Activated CD8-positive, alpha-beta memory T cell treated with anti-CD3 and anti-CD28 coated beads for 1 hour (primary cell): ENCODE measurements around the gene CCDC110.
A peak's percentile ranks its signal among the peaks of the same experiment; 100 is the strongest.

ENCODE experiments used
- DNase-seq, 2 donors: peaks; one replicate each; pipeline ENCODE4 v3.0.0-alpha.2; 2020; ENCODE audit warnings: low read depth in 1 of 2; ENCODE audit errors: extremely low read depth in 1 of 2

The CCDC110 gene

GRCh38 chr4:185424905-185425646, 46.5 kb downstream of the CCDC110 start:
- no peak for DNase-seq

- no peak for DNase-seq
These were observed 50.0 kb downstream of the CCDC110 start for GRCh38 chr4:185421366-185422124.

DNA sequence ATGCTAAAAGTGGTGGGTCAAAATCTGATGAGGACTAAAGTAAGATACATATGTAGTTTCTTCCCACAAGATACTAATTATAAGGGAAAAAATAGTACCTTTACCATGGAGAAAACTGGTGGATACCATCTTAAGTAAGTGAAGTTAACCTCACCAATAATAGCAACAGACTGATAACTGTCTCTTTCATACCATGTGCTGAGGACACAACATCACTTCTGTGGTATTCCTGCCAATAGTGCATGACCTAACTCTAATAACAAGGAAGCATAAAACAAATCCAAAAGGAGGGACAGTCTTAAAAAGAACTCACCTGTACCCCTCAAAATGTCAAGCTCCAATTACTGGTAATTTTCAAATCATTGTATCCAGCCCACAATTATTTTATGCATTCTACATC, 54.6 kb downstream of the CCDC110 start:
- no peak for DNase-seq

- DNase-seq = no peak
These were observed 59.1 kb downstream of the CCDC110 start for GRCh38 chr4:185412412-185412811.

GRCh38 chr4:185411849-185412248, 59.7 kb downstream of the CCDC110 start:
- no peak for DNase-seq

DNA sequence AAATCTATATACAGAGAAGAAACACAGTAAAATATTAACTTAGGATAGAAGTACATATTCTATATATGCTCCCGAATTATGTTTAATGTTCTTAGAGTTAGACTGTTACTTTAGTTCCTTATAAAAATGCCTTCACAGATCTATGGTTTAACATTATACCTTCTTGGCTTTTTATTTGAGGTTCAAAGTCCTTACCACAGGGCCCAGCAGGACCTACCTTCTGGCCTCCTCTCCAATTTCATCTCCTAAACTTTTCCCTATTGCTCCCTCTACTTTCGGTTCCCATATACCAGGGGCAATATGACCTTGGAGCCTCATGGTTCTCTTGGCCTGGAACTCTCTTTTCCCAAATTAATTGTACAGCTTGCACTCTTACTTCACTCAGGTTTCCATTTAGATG, 63.1 kb downstream of the CCDC110 start:
- no peak for DNase-seq

DNA sequence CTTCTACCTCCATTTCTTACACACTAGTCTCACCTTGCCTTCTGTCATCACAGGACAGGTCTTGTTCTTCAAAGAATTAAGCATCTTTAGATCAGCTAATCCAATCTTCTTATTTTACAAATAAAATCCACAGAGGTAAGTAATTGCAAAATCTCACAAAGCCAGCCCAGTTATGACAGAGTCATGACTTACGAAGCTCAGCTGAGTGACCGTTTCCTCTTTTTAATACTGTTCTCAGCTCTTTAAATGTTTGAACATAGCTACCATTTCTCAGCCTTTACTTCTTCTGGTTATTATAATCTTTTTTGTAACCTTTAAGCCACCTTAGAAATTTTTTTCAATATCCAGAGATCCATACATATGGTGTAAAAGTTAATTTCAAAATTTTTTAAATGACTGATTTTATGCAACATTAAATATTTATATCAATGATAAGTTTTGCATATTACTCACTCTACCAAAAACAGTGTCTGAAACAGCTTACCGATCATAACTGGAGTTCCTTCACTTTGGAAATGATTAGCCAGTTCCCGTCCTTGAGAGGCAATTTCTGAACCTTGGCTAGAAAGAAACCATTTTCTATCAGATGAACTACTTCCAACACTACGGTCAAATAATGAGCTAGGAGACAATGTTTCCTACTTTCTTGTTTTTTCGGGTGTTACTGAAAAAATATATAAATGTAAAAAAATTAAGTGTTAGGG, 66.1 kb downstream of the CCDC110 start:
- DNase-seq = no peak

GRCh38 chr4:185404031-185404430, 67.5 kb downstream of the CCDC110 start:
- no peak for DNase-seq

GRCh38 chr4:185399466-185399865, 72.1 kb downstream of the CCDC110 start:
- DNase-seq = no peak

DNA sequence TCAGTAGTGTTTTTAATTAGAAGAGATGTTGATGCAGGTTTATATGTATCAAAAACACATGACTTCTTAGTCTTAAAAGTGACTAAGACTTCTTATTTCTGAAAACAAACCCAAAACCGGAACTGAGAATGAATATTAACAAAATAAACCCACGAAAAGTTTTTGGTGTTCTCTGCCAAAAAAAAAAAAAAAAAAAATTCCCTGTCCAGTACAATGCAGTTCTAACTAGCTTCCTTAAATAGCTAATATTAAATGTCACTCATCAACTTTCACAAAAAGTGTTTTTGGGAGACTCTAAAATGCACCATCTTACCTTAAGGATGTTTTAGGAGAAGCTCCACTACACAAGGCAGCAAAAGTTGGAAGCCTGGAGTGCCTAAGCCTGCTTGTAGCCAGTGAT, 72.9 kb downstream of the CCDC110 start:
- no peak for DNase-seq

DNA sequence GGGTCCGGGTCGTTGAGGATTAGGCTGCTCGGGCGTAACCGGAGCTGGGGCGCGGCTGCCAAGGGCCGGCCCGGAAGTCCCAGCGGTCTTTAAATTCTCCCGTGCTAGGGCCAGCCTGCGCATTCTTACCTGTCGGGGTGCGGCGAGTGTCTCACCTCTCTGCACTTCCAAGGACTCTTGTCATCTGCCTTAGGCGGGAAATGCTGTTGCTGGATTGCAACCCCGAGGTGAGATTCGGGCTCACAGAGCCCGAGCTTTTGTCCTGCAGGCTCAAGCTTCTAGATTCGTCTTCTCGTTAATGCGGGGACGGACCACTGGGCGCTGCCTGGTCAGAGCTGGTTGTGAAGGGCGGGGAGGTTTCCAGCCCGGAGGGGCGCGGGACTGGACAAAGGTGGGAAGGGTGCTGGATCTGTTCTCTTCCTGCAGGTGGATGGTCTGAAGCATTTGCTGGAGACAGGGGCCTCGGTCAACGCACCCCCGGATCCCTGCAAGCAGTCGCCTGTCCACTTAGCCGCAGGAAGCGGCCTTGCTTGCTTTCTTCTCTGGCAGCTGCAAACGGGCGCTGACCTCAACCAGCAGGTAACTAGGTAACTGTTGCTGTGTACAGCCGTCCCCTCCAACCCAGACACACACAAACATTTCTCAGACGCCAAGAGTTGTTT, 74.7 kb downstream of the CCDC110 start, which contains the start of gene ANKRD37:
Gene ANKRD37, plus strand, starts transcription at position 118 of the 662 bp plus-strand sequence. Its CDS starts 83 bp downstream, at position 201.
- DNase-seq = peak in 1 of 2 donors; percentile 3

DNA sequence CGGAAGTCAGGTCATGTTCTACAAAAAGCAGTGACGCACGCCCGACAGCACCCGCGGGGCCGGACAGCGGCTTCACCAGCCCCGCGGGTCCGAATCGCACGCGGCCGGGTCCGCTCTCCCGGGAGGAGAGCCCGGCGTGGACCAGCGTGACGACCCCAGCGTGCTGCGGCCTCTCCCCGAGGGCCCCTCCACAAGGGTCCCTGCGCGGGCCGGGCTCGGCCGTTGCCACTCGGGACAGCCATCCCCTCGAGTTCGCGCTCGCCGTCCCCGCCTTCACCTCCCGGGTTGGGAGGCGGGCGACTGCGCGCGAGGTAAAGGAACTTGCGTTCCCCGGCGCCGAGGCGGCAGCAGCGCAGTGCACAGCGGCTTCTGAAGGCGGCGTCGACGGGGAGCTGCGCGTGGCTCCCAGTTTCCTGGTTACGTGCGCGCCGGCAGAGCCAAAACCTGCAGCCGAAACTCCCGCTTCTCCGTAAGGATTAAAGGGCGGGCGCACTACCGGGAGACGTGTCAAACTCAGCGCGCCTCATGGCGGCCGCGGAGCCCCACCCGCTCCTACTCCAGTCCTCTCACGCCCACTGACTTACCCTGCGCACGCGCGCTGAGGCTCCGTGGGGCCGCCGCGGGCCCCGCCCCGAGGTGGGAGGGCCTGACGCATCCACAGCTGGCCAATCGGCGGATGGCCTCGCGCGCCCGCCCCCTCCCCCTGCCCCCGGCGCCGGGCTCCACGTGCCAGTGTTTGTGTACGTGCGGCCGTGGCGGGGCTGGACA, 75.4 kb downstream of the CCDC110 start:
- DNase-seq = peak; percentile 82 to 92

GRCh38 chr4:185395238-185395955, 76.1 kb downstream of the CCDC110 start, which contains the start of gene LRP2BP:
Gene LRP2BP (minus strand): TSS chr4:185395924. CDS start chr4:185378186, 17,738 bp downstream.
- no peak for DNase-seq
